DMS114 treated with DMSO at 0.1 percent for 48 hours (cell line): ENCODE data around the gene SIRPB2.

ENCODE experiments used
- DNase-seq: peaks from one replicate; lab custom pipeline; 2025; ENCODE audit not compliant: unreplicated experiment; lab: John Stamatoyannopoulos, UW

SIRPB2 gene

GRCh38 chr20:1472556-1473245 is 18.5 kb downstream of the SIRPB2 start:
- no peak for DNase-seq

GRCh38 chr20:1471242-1471641 is 20.0 kb downstream of the SIRPB2 start:
- no peak for DNase-seq

GRCh38 chr20:1469925-1470571 is 21.2 kb downstream of the SIRPB2 start:
- peak; percentile 60 for DNase-seq

- DNase-seq, result no peak
Measured at GRCh38 chr20:1469306-1469905, 21.8 kb downstream of the SIRPB2 start.

GRCh38 chr20:1468117-1468624 is 23.0 kb downstream of the SIRPB2 start:
- DNase-seq, result no peak

- no peak for DNase-seq
Measured at GRCh38 chr20:1467355-1468116, 23.7 kb downstream of the SIRPB2 start.

- DNase-seq, result no peak
Measured at GRCh38 chr20:1467082-1467354, 24.2 kb downstream of the SIRPB2 start.

GRCh38 chr20:1466211-1467081 is 24.8 kb downstream of the SIRPB2 start, which contains the start of gene NSFL1C:
TSS of gene NSFL1C (minus strand) at chr20:1466849. CDS start at chr20:1466824, 25 bp downstream.
- DNase-seq, result peak; percentile 63

- DNase-seq, result no peak
Measured at GRCh38 chr20:1465470-1466210, 25.6 kb downstream of the SIRPB2 start.

GRCh38 chr20:1463971-1464570 is 27.1 kb downstream of the SIRPB2 start:
- no peak for DNase-seq

GRCh38 chr20:1462834-1463233 is 28.4 kb downstream of the SIRPB2 start:
- no peak for DNase-seq

- DNase-seq, result no peak
Measured at GRCh38 chr20:1462001-1462400, 29.2 kb downstream of the SIRPB2 start.

- no peak for DNase-seq
Measured at GRCh38 chr20:1460275-1460674, 30.9 kb downstream of the SIRPB2 start.

GRCh38 chr20:1457992-1458391 is 33.2 kb downstream of the SIRPB2 start:
- DNase-seq, result no peak

GRCh38 chr20:1456300-1456699 is 34.9 kb downstream of the SIRPB2 start:
- no peak for DNase-seq

- DNase-seq, result no peak
Measured at GRCh38 chr20:1450926-1451491, 40.2 kb downstream of the SIRPB2 start.

- no peak for DNase-seq
Measured at GRCh38 chr20:1449370-1449769, 41.9 kb downstream of the SIRPB2 start.

GRCh38 chr20:1448081-1448620 is 43.1 kb downstream of the SIRPB2 start:
- DNase-seq, result no peak

- no peak for DNase-seq
Measured at GRCh38 chr20:1446536-1446935, 44.7 kb downstream of the SIRPB2 start.
